Astrocyte (in vitro differentiated cells and primary cell): ENCODE results near the gene SUFU. TPM values are rescaled to one million over a fixed set of nuclear protein-coding genes. Genes with fewer than 3 reads are reported as not detected.

Experiments used
- DNase-seq: peaks from one replicate; pipeline ENCODE4 v3.0.0-alpha.2; 2010; ENCODE audit warnings: low read depth
- FAIRE-seq: peaks from 2 replicates; lab custom pipeline; 2011; peaks lifted over from hg19 to GRCh38; lab: Jason Lieb, UNC
- H2AFZ ChIP-seq: 2 replicates; pipeline ENCODE4 v1.6.0; 2012; ENCODE audit warnings: low read depth, low read length, inconsistent platforms
- H3K27ac ChIP-seq: 2 replicates; pipeline ENCODE4 v1.5.1; 2011; ENCODE audit warnings: low read depth, low read length, inconsistent platforms
- H3K27me3 ChIP-seq: 2 replicates; pipeline ENCODE4 v1.6.0; 2011; ENCODE audit warnings: low read length, inconsistent platforms; ENCODE audit not compliant: insufficient read depth
- H3K36me3 ChIP-seq: 2 replicates; pipeline ENCODE4 v1.5.1; 2011; ENCODE audit warnings: low read length, inconsistent platforms; ENCODE audit not compliant: insufficient read depth
- H3K4me1 ChIP-seq: 2 replicates; pipeline ENCODE4 v1.5.1; 2011; ENCODE audit warnings: low read length, inconsistent platforms; ENCODE audit not compliant: insufficient read depth
- H3K4me2 ChIP-seq: 2 replicates; pipeline ENCODE4 v1.6.0; 2012; ENCODE audit warnings: low read length, inconsistent platforms
- H3K4me3 ChIP-seq: 2 replicates; pipeline ENCODE4 v1.5.1; 2011; ENCODE audit warnings: low read depth, mild to moderate bottlenecking, low read length, inconsistent platforms; ENCODE audit not compliant: insufficient read depth
- H3K79me2 ChIP-seq: 2 replicates; pipeline ENCODE4 v1.6.0; 2012; ENCODE audit warnings: mild to moderate bottlenecking, low read length, inconsistent platforms; ENCODE audit not compliant: insufficient read depth
- H3K9ac ChIP-seq: 2 replicates; pipeline ENCODE4 v1.6.0; 2012; ENCODE audit warnings: mild to moderate bottlenecking, low read length, inconsistent platforms
- H3K9me3 ChIP-seq: 2 replicates; pipeline ENCODE4 v1.5.1; 2012; ENCODE audit warnings: low read depth, mild to moderate bottlenecking, low read length, inconsistent platforms; ENCODE audit not compliant: insufficient read depth
- H4K20me1 ChIP-seq: 2 replicates; pipeline ENCODE4 v1.6.0; 2012; ENCODE audit warnings: low read length, inconsistent platforms; ENCODE audit not compliant: insufficient read depth
- H3K27ac Mint-ChIP-seq: one replicate; pipeline ENCODE4 v1.8.0; 2021; ENCODE audit warnings: mild to moderate bottlenecking, mixed read lengths; ENCODE audit not compliant: unreplicated experiment
- H3K27me3 Mint-ChIP-seq: one replicate; pipeline ENCODE4 v1.8.0; 2021; ENCODE audit warnings: low read depth, mixed read lengths; ENCODE audit not compliant: unreplicated experiment
- H3K36me3 Mint-ChIP-seq: one replicate; pipeline ENCODE4 v1.8.0; 2021; ENCODE audit warnings: low read depth, mixed read lengths; ENCODE audit not compliant: unreplicated experiment
- H3K4me1 Mint-ChIP-seq: one replicate; pipeline ENCODE4 v1.8.0; 2021; ENCODE audit warnings: low read depth, mixed read lengths; ENCODE audit not compliant: unreplicated experiment
- H3K4me3 Mint-ChIP-seq: one replicate; pipeline ENCODE4 v1.8.0; 2021; ENCODE audit warnings: mild to moderate bottlenecking, moderate library complexity, mixed read lengths; ENCODE audit not compliant: unreplicated experiment
- H3K9me3 Mint-ChIP-seq: one replicate; pipeline ENCODE4 v1.8.0; 2021; ENCODE audit warnings: mild to moderate bottlenecking, mixed read lengths; ENCODE audit not compliant: unreplicated experiment
- EZH2 ChIP-seq: IDR thresholded peaks from 2 replicates; pipeline ENCODE4 v1.6.1; 2012; ENCODE audit warnings: mild to moderate bottlenecking, low read length, inconsistent platforms; ENCODE audit not compliant: insufficient read depth
- total RNA-seq: library from RNA; stranded (reverse); gene quantifications from 2 replicates; pipeline ENCODE4 v1.2.1, GENCODE V29; 2021
- TF ChIP-seq, protein P1 (sequence below): IDR thresholded peaks from 2 replicates; pipeline ENCODE4 v1.5.1; 2011; ENCODE audit warnings: low read depth, mild to moderate bottlenecking, inconsistent platforms, low read length, moderate library complexity; ENCODE audit not compliant: insufficient read depth

The SUFU gene
- total RNA-seq, 1 donor from 2014 or later, result 25.8 TPM

DNA sequence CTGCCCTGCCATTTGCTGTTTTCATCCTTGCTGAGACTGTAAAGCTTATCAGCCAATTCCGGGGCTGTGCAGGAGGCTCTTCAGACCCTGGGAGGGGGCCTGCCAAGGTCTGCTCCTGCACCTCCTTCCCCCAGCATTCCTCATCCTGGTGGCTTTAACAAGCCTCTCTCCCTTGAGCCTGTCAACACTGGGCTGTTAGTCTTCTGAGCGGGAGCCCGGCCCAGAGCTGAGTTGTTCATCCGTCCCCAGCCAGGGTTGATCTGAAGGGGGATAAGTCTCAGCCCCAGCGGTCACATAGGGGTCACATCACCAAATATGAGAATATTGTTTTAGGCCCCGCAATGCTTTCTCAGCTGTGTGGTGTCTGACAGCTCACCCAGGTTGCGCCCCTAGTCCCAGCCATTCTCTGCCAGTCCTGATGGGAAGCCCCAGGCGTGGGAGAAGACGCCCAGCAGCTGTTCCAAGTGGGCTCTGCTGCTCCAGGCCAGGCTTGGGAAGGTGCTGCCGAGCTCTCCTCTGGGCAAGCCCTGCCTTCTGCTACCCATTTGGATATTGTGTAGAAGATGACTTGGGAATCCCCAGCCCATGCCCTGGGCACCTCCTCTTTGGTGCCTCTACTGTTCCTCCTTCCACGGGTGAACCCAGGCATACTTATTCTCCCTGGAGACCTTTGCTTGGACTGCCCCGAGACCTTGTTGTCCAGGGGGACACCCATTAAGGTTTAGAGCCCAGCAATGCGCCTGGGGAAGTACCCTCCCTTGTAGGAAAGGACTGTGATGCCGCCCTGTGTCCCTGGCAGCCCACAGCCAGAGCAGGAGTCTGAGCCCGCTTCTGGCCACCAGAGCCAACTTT, 117.0 kb downstream of the SUFU start:
- Histone ChIP-seq H3K36me3 (peaks cover 2% of the 10 kb centered on the region), H4K20me1 (no peaks in the 10 kb centered on the region), H3K27me3 (no peaks in the 10 kb centered on the region), H3K9ac (no peak overlapping the region), H3K4me2 (peak overlapping the region; percentile 31), H3K9me3 (peaks cover 4% of the 10 kb centered on the region), H3K27ac (peak overlapping the region; percentile 1), H3K4me3 (no peak overlapping the region), H2AFZ (no peak overlapping the region), H3K4me1 (peaks cover 29% of the 10 kb centered on the region), H3K79me2 (no peaks in the 10 kb centered on the region)
- H3K4me3 Mint-ChIP-seq, result no peak overlapping the region
- DNase-seq (no peak), FAIRE-seq (no peak)
- TF ChIP-seq EZH2, result no peak
- TF ChIP-seq, protein P1, sequence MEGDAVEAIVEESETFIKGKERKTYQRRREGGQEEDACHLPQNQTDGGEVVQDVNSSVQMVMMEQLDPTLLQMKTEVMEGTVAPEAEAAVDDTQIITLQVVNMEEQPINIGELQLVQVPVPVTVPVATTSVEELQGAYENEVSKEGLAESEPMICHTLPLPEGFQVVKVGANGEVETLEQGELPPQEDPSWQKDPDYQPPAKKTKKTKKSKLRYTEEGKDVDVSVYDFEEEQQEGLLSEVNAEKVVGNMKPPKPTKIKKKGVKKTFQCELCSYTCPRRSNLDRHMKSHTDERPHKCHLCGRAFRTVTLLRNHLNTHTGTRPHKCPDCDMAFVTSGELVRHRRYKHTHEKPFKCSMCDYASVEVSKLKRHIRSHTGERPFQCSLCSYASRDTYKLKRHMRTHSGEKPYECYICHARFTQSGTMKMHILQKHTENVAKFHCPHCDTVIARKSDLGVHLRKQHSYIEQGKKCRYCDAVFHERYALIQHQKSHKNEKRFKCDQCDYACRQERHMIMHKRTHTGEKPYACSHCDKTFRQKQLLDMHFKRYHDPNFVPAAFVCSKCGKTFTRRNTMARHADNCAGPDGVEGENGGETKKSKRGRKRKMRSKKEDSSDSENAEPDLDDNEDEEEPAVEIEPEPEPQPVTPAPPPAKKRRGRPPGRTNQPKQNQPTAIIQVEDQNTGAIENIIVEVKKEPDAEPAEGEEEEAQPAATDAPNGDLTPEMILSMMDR, result no peak
- H3K9me3 Mint-ChIP-seq, result no peaks in the 10 kb centered on the region
- H3K27ac Mint-ChIP-seq, result peak overlapping the region; percentile 75
- no peaks in the 10 kb centered on the region for H3K27me3 Mint-ChIP-seq
- H3K4me1 Mint-ChIP-seq, result peaks cover 30% of the 10 kb centered on the region
- H3K36me3 Mint-ChIP-seq, result peaks cover 15% of the 10 kb centered on the region

DNA sequence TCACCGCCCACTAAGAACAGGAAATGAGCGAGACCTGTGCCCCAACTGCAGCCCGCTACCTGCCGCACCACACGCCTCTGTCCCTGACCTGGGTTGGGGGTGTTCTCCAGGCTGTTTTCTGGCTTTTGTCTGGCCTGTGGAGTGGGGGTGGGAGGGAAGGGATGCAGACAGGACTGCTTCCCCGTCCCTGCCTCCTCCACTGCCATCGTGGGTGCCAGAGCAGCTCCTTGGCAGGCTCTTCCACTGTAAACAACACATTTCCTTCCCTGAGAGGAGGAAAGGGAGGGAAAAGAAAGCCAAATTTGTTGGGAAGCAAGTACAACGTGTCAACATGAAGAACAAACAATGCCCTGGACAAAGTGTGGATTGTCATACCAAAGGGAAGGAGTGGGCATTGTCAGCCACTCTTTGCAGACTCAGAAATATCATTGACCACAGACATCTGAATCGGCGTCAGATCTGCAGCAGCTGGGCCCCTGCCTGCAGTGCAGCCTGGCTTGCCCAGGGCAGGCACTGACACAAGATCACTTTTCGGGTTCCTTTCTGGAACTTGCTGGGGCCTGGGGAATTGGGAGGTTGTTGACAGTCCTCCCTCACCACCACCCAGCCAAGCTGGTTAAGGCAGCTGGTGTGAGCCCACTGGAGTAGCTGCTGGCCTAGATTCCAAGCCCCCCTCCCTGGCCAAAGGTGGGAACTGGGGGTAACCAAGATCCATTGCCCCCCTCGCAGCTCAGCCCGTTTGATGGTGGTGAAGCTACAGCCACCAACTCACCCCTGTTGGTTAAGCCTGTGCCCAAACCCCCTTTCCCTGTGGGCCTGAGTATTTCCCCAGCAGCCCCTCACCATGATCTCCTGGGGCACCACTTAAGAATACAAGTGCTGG, 117.9 kb downstream of the SUFU start:
- Mint-ChIP-seq H3K36me3 (peaks cover 15% of the 10 kb centered on the region), H3K27ac (peak overlapping the region; percentile 75), H3K9me3 (no peaks in the 10 kb centered on the region), H3K27me3 (no peaks in the 10 kb centered on the region), H3K4me1 (peaks cover 34% of the 10 kb centered on the region), H3K4me3 (peak overlapping the region; percentile 50)
- FAIRE-seq (no peak), DNase-seq (peak; percentile 61)
- peaks cover 4% of the 10 kb centered on the region for H3K9me3 ChIP-seq
- H3K36me3 ChIP-seq, result peaks cover 2% of the 10 kb centered on the region
- H3K27ac ChIP-seq, result peak overlapping the region; percentile 1
- no peaks in the 10 kb centered on the region for H3K79me2 ChIP-seq
- no peaks in the 10 kb centered on the region for H4K20me1 ChIP-seq
- peak overlapping the region; percentile 19 for H3K4me2 ChIP-seq
- no peaks in the 10 kb centered on the region for H3K27me3 ChIP-seq
- H2AFZ ChIP-seq, result no peak overlapping the region
- no peak overlapping the region for H3K9ac ChIP-seq
- TF ChIP-seq EZH2, result no peak
- TF ChIP-seq, protein P1, result no peak
- H3K4me3 ChIP-seq, result no peak overlapping the region
- H3K4me1 ChIP-seq, result peaks cover 33% of the 10 kb centered on the region
